ENCODE results near the gene PKD1.

- TF ChIP-seq CTCF (conservative IDR thresholded peaks at IDR 0.05), result no peak
- TF ChIP-seq EZH2 (IDR thresholded peaks at IDR 0.05; ENCODE audit: low read depth), result no peak
These were observed 20.1 kb downstream of the PKD1 start for GRCh38 chr16:2115591-2115973.
